IPS-20b (cell line): ENCODE results near the gene POLR1C.
A peak's percentile ranks its signal among the peaks of the same experiment; 100 is the strongest.
"Not testable (repeated sequence)": the region's sequence is repeated elsewhere in the genome, so short reads cannot be mapped to it uniquely, and the experiment has no call there.

ENCODE experiments used
- H3K27ac ChIP-seq: one replicate; pipeline ENCODE4 v1.5.1; 2013; ENCODE audit warnings: low read length
- H3K27me3 ChIP-seq: 2 replicates; pipeline ENCODE4 v1.6.1; 2013; ENCODE audit warnings: mild to moderate bottlenecking, low read length, inconsistent platforms; ENCODE audit not compliant: insufficient read depth
- H3K36me3 ChIP-seq: 2 replicates; pipeline ENCODE4 v1.6.1; 2013; ENCODE audit warnings: low read depth, mild to moderate bottlenecking, inconsistent platforms, low read length, moderate library complexity; ENCODE audit not compliant: insufficient read depth
- H3K4me1 ChIP-seq: 2 replicates; pipeline ENCODE4 v1.6.1; 2013; ENCODE audit warnings: mild to moderate bottlenecking, control low read depth, inconsistent platforms, low read length, moderate library complexity; ENCODE audit not compliant: insufficient read depth
- H3K4me3 ChIP-seq: 2 replicates; pipeline ENCODE4 v1.5.1; 2013; ENCODE audit warnings: mild to moderate bottlenecking, low read length, inconsistent platforms
- H3K9ac ChIP-seq: 2 replicates; pipeline ENCODE4 v1.6.1; 2013; ENCODE audit warnings: low read depth, mild to moderate bottlenecking, inconsistent platforms, low read length, moderate library complexity
- H3K9me3 ChIP-seq: 2 replicates; pipeline ENCODE4 v1.6.1; 2013; ENCODE audit warnings: mild to moderate bottlenecking, low read depth, low read length, inconsistent platforms; ENCODE audit not compliant: insufficient read depth

POLR1C gene

GRCh38 chr6:43494766-43495165 is 22.1 kb upstream of the POLR1C start:
- no peak overlapping the region for H3K9ac ChIP-seq

GRCh38 chr6:43495409-43495941 is 21.4 kb upstream of the POLR1C start:
- Histone ChIP-seq H3K9me3 (no peaks in the 10 kb centered on the region), H3K4me3 (no peak overlapping the region), H3K4me1 (peaks cover 17% of the 10 kb centered on the region), H3K27ac (no peak overlapping the region), H3K9ac (peak overlapping the region; percentile 42; the same call in 1 of the 2 replicates), H3K27me3 (no peaks in the 10 kb centered on the region), H3K36me3 (peaks cover 37% of the 10 kb centered on the region)

More at GRCh38 chr6:43494766-43495165, 22.1 kb upstream of the POLR1C start:
- Histone ChIP-seq H3K36me3 (peaks cover 30% of the 10 kb centered on the region), H3K9me3 (no peaks in the 10 kb centered on the region), H3K4me3 (no peak overlapping the region), H3K27ac (no peak overlapping the region), H3K4me1 (peaks cover 17% of the 10 kb centered on the region), H3K27me3 (no peaks in the 10 kb centered on the region)

- Histone ChIP-seq H3K27ac (no peak overlapping the region), H3K4me1 (peaks cover 17% of the 10 kb centered on the region), H3K27me3 (no peaks in the 10 kb centered on the region), H3K36me3 (peaks cover 47% of the 10 kb centered on the region), H3K9me3 (no peaks in the 10 kb centered on the region), H3K9ac (peak overlapping the region; percentile 42; the same call in 1 of the 2 replicates), H3K4me3 (no peak overlapping the region)
These were observed 20.3 kb upstream of the POLR1C start for GRCh38 chr6:43496370-43497128.

- no peak overlapping the region for H3K9ac ChIP-seq
- H3K4me3 ChIP-seq: no peak overlapping the region
- no peaks in the 10 kb centered on the region for H3K9me3 ChIP-seq
- H3K4me1 ChIP-seq: peaks cover 17% of the 10 kb centered on the region
- no peaks in the 10 kb centered on the region for H3K27me3 ChIP-seq
- no peak overlapping the region for H3K27ac ChIP-seq
- H3K36me3 ChIP-seq: peaks cover 53% of the 10 kb centered on the region
These were observed 19.8 kb upstream of the POLR1C start for GRCh38 chr6:43497129-43497396.

GRCh38 chr6:43497689-43498088 is 19.2 kb upstream of the POLR1C start:
- Histone ChIP-seq H3K4me1 (peaks cover 14% of the 10 kb centered on the region), H3K9me3 (no peaks in the 10 kb centered on the region), H3K27ac (no peak overlapping the region), H3K9ac (no peak overlapping the region), H3K36me3 (peaks cover 59% of the 10 kb centered on the region), H3K4me3 (no peak overlapping the region), H3K27me3 (no peaks in the 10 kb centered on the region)

- H3K36me3 ChIP-seq: peaks cover 65% of the 10 kb centered on the region
- H3K9me3 ChIP-seq, H3K27ac ChIP-seq, H3K9ac ChIP-seq, H3K4me1 ChIP-seq, H3K27me3 ChIP-seq, H3K4me3 ChIP-seq: not testable (repeated sequence)
These were observed 18.6 kb upstream of the POLR1C start for GRCh38 chr6:43498291-43498690.

- Histone ChIP-seq H3K4me3 (no peak overlapping the region), H3K36me3 (peaks cover 67% of the 10 kb centered on the region), H3K4me1 (peaks cover 6% of the 10 kb centered on the region), H3K9me3 (no peaks in the 10 kb centered on the region), H3K27me3 (no peaks in the 10 kb centered on the region), H3K27ac (no peak overlapping the region), H3K9ac (no peak overlapping the region)
These were observed 17.7 kb upstream of the POLR1C start for GRCh38 chr6:43499028-43499815.

GRCh38 chr6:43500921-43501320 is 16.0 kb upstream of the POLR1C start:
- Histone ChIP-seq H3K9ac (no peak overlapping the region), H3K4me3 (no peak overlapping the region), H3K27me3 (no peaks in the 10 kb centered on the region), H3K4me1 (peaks cover 4% of the 10 kb centered on the region), H3K27ac (no peak overlapping the region), H3K9me3 (no peaks in the 10 kb centered on the region), H3K36me3 (peaks cover 77% of the 10 kb centered on the region)

- no peak overlapping the region for H3K27ac ChIP-seq
- no peak overlapping the region for H3K4me3 ChIP-seq
- H3K27me3 ChIP-seq: peaks cover 9% of the 10 kb centered on the region
- H3K9ac ChIP-seq: no peak overlapping the region
- no peaks in the 10 kb centered on the region for H3K9me3 ChIP-seq
- no peaks in the 10 kb centered on the region for H3K4me1 ChIP-seq
- H3K36me3 ChIP-seq: peaks cover 72% of the 10 kb centered on the region
These were observed 14.2 kb upstream of the POLR1C start for GRCh38 chr6:43502666-43503065.

GRCh38 chr6:43503443-43503842 is 13.4 kb upstream of the POLR1C start:
- H3K36me3 ChIP-seq: peaks cover 64% of the 10 kb centered on the region
- peaks cover 16% of the 10 kb centered on the region for H3K27me3 ChIP-seq
- H3K9ac ChIP-seq: no peak overlapping the region
- no peak overlapping the region for H3K27ac ChIP-seq
- no peaks in the 10 kb centered on the region for H3K4me1 ChIP-seq
- no peaks in the 10 kb centered on the region for H3K9me3 ChIP-seq
- no peak overlapping the region for H3K4me3 ChIP-seq

- no peak overlapping the region for H3K27ac ChIP-seq
- no peaks in the 10 kb centered on the region for H3K9me3 ChIP-seq
- H3K4me3 ChIP-seq: no peak overlapping the region
- no peaks in the 10 kb centered on the region for H3K4me1 ChIP-seq
- H3K36me3 ChIP-seq: peaks cover 49% of the 10 kb centered on the region
- no peak overlapping the region for H3K9ac ChIP-seq
- peaks cover 29% of the 10 kb centered on the region for H3K27me3 ChIP-seq
These were observed 11.9 kb upstream of the POLR1C start for GRCh38 chr6:43504756-43505593.
